Lung (tissue), 12 donors: ENCODE results near the gene THOC7. TPM values are rescaled to one million over a fixed set of nuclear protein-coding genes. Genes with fewer than 3 reads are reported as not detected.

ENCODE experiments used
- ATAC-seq: fragments of 200-7000 bp; cut with Tn5 transposase; one replicate; pipeline ENCODE4 v1.9.1; 2020; ENCODE audit warnings: moderate number of reproducible peaks; ENCODE audit not compliant: insufficient read depth, low FRiP score
- DNase-seq, 3 donors: peaks; one replicate each; pipeline ENCODE4 v3.0.0-alpha.2; 2013 to 2017
- H3K27ac ChIP-seq, 2 donors: one replicate each; pipeline ENCODE4 v1.5.1; 2013; ENCODE audit warnings: mild to moderate bottlenecking in 2 of 2, moderate library complexity in 2 of 2, control low read depth in 1 of 2, inconsistent platforms in 1 of 2, low read depth in 1 of 2, low read length in 1 of 2
- H3K27me3 ChIP-seq, 3 donors: one replicate each; pipeline ENCODE4 v1.5.1; 2013; ENCODE audit warnings: low read length in 2 of 3; ENCODE audit not compliant: control insufficient read depth in 3 of 3, insufficient read depth in 3 of 3
- H3K36me3 ChIP-seq, 4 donors: one replicate each; pipeline ENCODE4 v1.5.1; 2013; ENCODE audit warnings: low read length in 4 of 4, mild to moderate bottlenecking in 1 of 4, moderate library complexity in 1 of 4; ENCODE audit not compliant: control insufficient read depth in 4 of 4, insufficient read depth in 4 of 4
- H3K4me1 ChIP-seq, 5 donors: one replicate each; pipeline ENCODE4 v1.5.1; 2013; ENCODE audit warnings: low read length in 5 of 5, mild to moderate bottlenecking in 2 of 5, moderate library complexity in 1 of 5; ENCODE audit not compliant: control insufficient read depth in 5 of 5, insufficient read depth in 5 of 5
- H3K4me3 ChIP-seq: one replicate; pipeline ENCODE4 v1.5.1; 2013; ENCODE audit warnings: mild to moderate bottlenecking, control low read depth, moderate library complexity
- H3K9ac ChIP-seq, 2 donors: one replicate each; pipeline ENCODE4 v1.5.1; 2013; ENCODE audit warnings: low read length in 2 of 2, control low read depth in 1 of 2; ENCODE audit not compliant: insufficient read depth in 1 of 2
- H3K9me3 ChIP-seq, 4 donors: one replicate each; pipeline ENCODE4 v1.5.1; 2013; ENCODE audit warnings: low read length in 3 of 4, mild to moderate bottlenecking in 1 of 4, moderate library complexity in 1 of 4; ENCODE audit not compliant: control insufficient read depth in 4 of 4, insufficient read depth in 3 of 4
- CTCF ChIP-seq: IDR thresholded peaks from 2 replicates; pipeline ENCODE4 v1.5.1; 2012; ENCODE audit warnings: mild to moderate bottlenecking; ENCODE audit errors: control extremely low read depth, extremely low read depth
- whole genome bisulfite sequencing, 2 donors: extraction: QIAGEN DNeasy Blood & Tissue Kit; methylation state at CpG; one replicate each; pipeline ENCODE4 v1.1.7; 2013; 5-methylcytosine and 5-hydroxymethylcytosine counted together
- polyA plus RNA-seq, 2 donors: library from polyadenylated mRNA; stranded (reverse); fragments of 200-250 nt; gene quantifications; one replicate each; pipeline ENCODE4 v1.2.1, GENCODE V29; 2013
- total RNA-seq, 2 donors: library from RNA; depleted of rRNA in 1 of 2; stranded (reverse); fragments of >200 nt in 1 of 2; gene quantifications; one replicate each; pipeline ENCODE4 v1.2.1, GENCODE V29; 2014 to 2021
- donor health status: control.
- donor health status: control.
- donor health status: Bipolar disorder and iron deficiency.
- donor health status: healthy.
- donor health status: DM: yes; HTN: yes; CAD: no.

Gene THOC7
- total and polyA plus RNA-seq, 4 donors, result 38.1 to 124 (median 42.5) TPM

- peak overlapping the region; percentile 89 to 91 for H3K27ac ChIP-seq
- peak; percentile 63 for ATAC-seq
- DNase-seq, result peak; percentile 57 to 64 (median 64)
Observed at GRCh38 chr3:63864008-63864964, 681 bp upstream of the THOC7 start.

GRCh38 chr3:63862804-63863149 is 828 bp downstream of the THOC7 start:
- DNase-seq, result no peak
- peak overlapping the region in 1 of 2 donors; percentile 96 for H3K27ac ChIP-seq
- H3K9me3 ChIP-seq, result no peaks in the 10 kb centered on the region
- H3K27me3 ChIP-seq, result no peaks in the 10 kb centered on the region
- H3K36me3 ChIP-seq, result no peaks in the 10 kb centered on the region
- H3K9ac ChIP-seq, result peak overlapping the region; percentile 67 to 89
- H3K4me3 ChIP-seq, result peak overlapping the region; percentile 87
- ATAC-seq, result peak; percentile 1
- TF ChIP-seq CTCF, result no peak
- WGBS, 2 donors, result 21 to 26% methylated on average over 5 of the region's 5 CpGs
- peaks cover 3 to 15% (median 8%) of the 10 kb centered on the region in 5 donors for H3K4me1 ChIP-seq

More at GRCh38 chr3:63864008-63864964, 681 bp upstream of the THOC7 start:
- peak overlapping the region; percentile 93 for H3K4me3 ChIP-seq
- no peaks in the 10 kb centered on the region for H3K27me3 ChIP-seq
- no peaks in the 10 kb centered on the region for H3K36me3 ChIP-seq
- 0% methylated on average over 62 to 93 of the region's 93 CpGs for WGBS, 2 donors
- TF ChIP-seq CTCF, result no peak
- peaks cover 3 to 15% (median 7%) of the 10 kb centered on the region in 5 donors for H3K4me1 ChIP-seq
- H3K9me3 ChIP-seq, result no peaks in the 10 kb centered on the region
- H3K9ac ChIP-seq, result peak overlapping the region; percentile 20 to 83

GRCh38 chr3:63861306-63861705 is 2.3 kb downstream of the THOC7 start:
- DNase-seq (no peak), ATAC-seq (no peak)
- peaks cover 3 to 15% (median 9%) of the 10 kb centered on the region in 5 donors for H3K4me1 ChIP-seq
- H3K27ac ChIP-seq, result no peak overlapping the region
- no peaks in the 10 kb centered on the region for H3K27me3 ChIP-seq
- no peak overlapping the region for H3K4me3 ChIP-seq
- no peak overlapping the region for H3K9ac ChIP-seq
- no peak for TF ChIP-seq CTCF
- WGBS, 2 donors, result 91 to 94% methylated on average over 5 of the region's 5 CpGs
- H3K9me3 ChIP-seq, result no peaks in the 10 kb centered on the region
- no peaks in the 10 kb centered on the region for H3K36me3 ChIP-seq
